Measurements from ENCODE around the gene FNDC3A. TPM values are rescaled to one million over a fixed set of nuclear protein-coding genes. Genes with fewer than 3 reads are reported as not detected.

The FNDC3A gene
- total and polyA plus RNA-seq, 2 experiments from 2014 or later, result 21.9 to 73.5 TPM

DNA sequence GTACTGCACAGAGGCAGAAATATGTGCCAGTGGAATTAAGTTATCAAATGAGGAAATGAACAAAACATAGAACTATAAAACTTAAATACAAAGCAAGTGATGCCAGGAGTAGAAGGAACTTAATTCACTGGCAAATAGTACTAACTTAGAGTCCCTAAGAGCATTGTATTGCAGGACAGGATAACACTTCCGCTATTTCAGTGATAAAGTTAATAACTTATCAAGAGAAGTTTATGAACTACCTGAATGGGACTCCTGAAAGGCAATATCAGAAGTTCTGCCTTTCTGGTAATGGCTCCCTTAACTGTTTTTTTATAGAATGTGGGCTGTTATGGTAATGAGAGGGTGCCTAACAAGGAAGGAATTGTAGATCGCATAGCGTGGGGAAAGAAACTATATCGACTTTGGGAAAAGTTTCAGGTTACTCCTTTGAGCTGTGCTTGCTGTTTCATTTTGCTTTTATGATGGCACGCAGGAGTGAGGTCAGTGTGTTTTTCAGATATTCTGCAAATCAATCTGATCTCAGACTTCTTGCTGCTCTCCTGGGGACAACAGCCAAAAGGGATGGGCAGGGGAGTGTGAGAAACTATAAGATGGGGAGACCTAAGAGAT lies 149.1 kb downstream of the FNDC3A start:
- no peak for DNase-seq (ENCODE audit: low spot score)
- H4K20me1 ChIP-seq (ENCODE audit: insufficient read depth, poor library complexity, severe bottlenecking), result no peaks in the 10 kb centered on the region
- H3K4me1 ChIP-seq (ENCODE audit: insufficient read depth), result no peaks in the 10 kb centered on the region
- no peaks in the 10 kb centered on the region for H3K36me3 ChIP-seq (replicated peaks; ENCODE audit: insufficient read depth, low read depth)
- H3K27ac ChIP-seq, result no peak overlapping the region
- WGBS (ENCODE audit: low lambda C conversion rate, missing lambda C conversion rate), result 59% methylated on average over 5 of the region's 5 CpGs
- TF ChIP-seq CTCF (IDR thresholded peaks at IDR 0.05; ENCODE audit: poor library complexity) (no peak), EZH2phosphoT487 (IDR thresholded peaks at IDR 0.05; ENCODE audit: low read depth, severe bottlenecking, unreplicated experiment) (no peak), EZH2 (IDR thresholded peaks at IDR 0.05; ENCODE audit: borderline replicate concordance) (no peak)
- no peak overlapping the region for H2AFZ ChIP-seq
- H3K9me2 ChIP-seq (replicated peaks; ENCODE audit: insufficient read depth), result no peaks in the 10 kb centered on the region
- H3K79me2 ChIP-seq, result peaks cover 35% of the 10 kb centered on the region
- H3K9me3 ChIP-seq (ENCODE audit: low read depth), result peaks cover 3% of the 10 kb centered on the region
- no peaks in the 10 kb centered on the region for H3K27me3 ChIP-seq
- no peak overlapping the region for H3K4me2 ChIP-seq
- H3K4me3 ChIP-seq, result no peak overlapping the region

DNA sequence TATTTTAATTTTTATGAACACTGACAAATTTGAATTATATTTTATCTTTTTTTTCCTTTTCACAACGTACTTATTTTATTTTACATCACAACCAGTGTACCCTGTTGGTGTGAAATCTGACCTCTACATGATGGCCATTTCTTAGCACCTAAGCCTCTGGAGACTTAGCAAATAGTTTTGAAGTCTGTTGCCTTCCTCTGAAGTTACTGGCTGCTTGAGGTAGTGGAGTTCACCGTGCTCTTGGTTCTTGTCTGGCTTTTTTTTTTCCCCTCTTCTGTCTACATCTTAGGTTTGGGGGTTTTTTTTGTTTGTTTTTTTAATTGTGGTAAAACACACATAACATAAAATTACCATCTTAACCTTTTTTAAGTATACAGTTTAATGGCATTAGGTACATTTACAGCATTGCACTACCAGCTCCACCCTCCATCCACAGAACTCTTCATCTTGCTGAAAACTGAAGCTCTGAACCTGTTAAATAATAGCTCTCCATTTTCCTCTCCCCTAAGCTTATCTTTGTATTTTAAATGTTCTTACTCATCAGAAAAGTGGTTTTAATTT lies 150.3 kb downstream of the FNDC3A start:
- Histone ChIP-seq H2AFZ (no peak overlapping the region), H3K36me3 (replicated peaks; ENCODE audit: insufficient read depth, low read depth) (no peaks in the 10 kb centered on the region), H3K27me3 (no peaks in the 10 kb centered on the region), H3K79me2 (peaks cover 30% of the 10 kb centered on the region), H3K4me3 (no peak overlapping the region), H3K4me2 (no peak overlapping the region), H3K9me2 (replicated peaks; ENCODE audit: insufficient read depth) (no peaks in the 10 kb centered on the region), H3K4me1 (ENCODE audit: insufficient read depth) (no peaks in the 10 kb centered on the region), H3K9me3 (ENCODE audit: low read depth) (peaks cover 3% of the 10 kb centered on the region), H4K20me1 (ENCODE audit: insufficient read depth, poor library complexity, severe bottlenecking) (no peaks in the 10 kb centered on the region), H3K27ac (no peak overlapping the region)
- DNase-seq (ENCODE audit: low spot score), result no peak
- 41% methylated on average over 2 of the region's 2 CpGs for WGBS (ENCODE audit: low lambda C conversion rate, missing lambda C conversion rate)
- no peak for TF ChIP-seq CTCF (IDR thresholded peaks at IDR 0.05; ENCODE audit: poor library complexity)
- TF ChIP-seq EZH2phosphoT487 (IDR thresholded peaks at IDR 0.05; ENCODE audit: low read depth, severe bottlenecking, unreplicated experiment), result no peak
- TF ChIP-seq EZH2 (IDR thresholded peaks at IDR 0.05; ENCODE audit: borderline replicate concordance), result no peak

DNA sequence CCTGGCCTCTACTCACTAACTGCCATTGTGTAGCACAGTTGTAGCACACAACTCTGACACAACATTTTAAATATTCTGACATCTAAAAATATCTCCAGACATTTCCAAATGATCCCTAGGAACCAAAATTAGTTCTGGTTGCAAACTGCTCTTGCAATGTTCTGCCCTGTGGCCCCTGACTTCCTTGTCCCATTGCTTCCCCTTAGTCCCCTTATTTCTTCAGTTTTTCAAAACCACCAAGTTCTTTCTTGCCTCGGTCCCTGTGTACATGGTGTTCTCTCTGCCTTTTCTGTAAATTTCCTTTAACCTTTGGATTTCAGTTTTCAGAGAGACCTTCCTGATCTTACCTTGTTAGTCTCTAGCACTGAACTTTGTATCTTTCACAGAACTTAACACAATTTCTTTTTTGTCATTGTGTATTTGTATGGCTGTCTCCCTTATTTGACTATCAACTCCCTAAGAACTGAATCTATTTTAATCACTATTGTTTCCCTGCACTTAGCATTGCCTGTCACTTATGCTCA lies 156.8 kb downstream of the FNDC3A start:
- H3K4me2 ChIP-seq, result no peak overlapping the region
- no peaks in the 10 kb centered on the region for H3K36me3 ChIP-seq (replicated peaks; ENCODE audit: insufficient read depth, low read depth)
- no peaks in the 10 kb centered on the region for H3K27me3 ChIP-seq
- H4K20me1 ChIP-seq (ENCODE audit: insufficient read depth, poor library complexity, severe bottlenecking), result no peaks in the 10 kb centered on the region
- no peaks in the 10 kb centered on the region for H3K9me2 ChIP-seq (replicated peaks; ENCODE audit: insufficient read depth)
- no peaks in the 10 kb centered on the region for H3K4me1 ChIP-seq (ENCODE audit: insufficient read depth)
- 90% methylated on average over 1 of the region's 1 CpG for WGBS (ENCODE audit: low lambda C conversion rate, missing lambda C conversion rate)
- H3K79me2 ChIP-seq, result peaks cover 15% of the 10 kb centered on the region
- TF ChIP-seq EZH2phosphoT487 (IDR thresholded peaks at IDR 0.05; ENCODE audit: low read depth, severe bottlenecking, unreplicated experiment) (no peak), CTCF (IDR thresholded peaks at IDR 0.05; ENCODE audit: poor library complexity) (no peak), EZH2 (IDR thresholded peaks at IDR 0.05; ENCODE audit: borderline replicate concordance) (no peak)
- no peak overlapping the region for H2AFZ ChIP-seq
- peak overlapping the region; percentile 8 for H3K27ac ChIP-seq
- H3K4me3 ChIP-seq, result no peak overlapping the region
- DNase-seq (ENCODE audit: low spot score), result no peak
- no peaks in the 10 kb centered on the region for H3K9me3 ChIP-seq (ENCODE audit: low read depth)

Measured in hepatocyte (in vitro differentiated cells).